Right lobe of liver (tissue), 6 donors: Measurements from ENCODE around the gene SUV39H1. TPM values are rescaled to one million over a fixed set of nuclear protein-coding genes. Genes with fewer than 3 reads are reported as not detected.

ENCODE experiments used
- ATAC-seq, 4 donors: fragments of 200-7000 bp; cut with Tn5 transposase; one replicate each; pipeline ENCODE4 v1.9.1; 2020; ENCODE audit warnings: mild to moderate bottlenecking in 4 of 4, moderate library complexity in 4 of 4
- DNase-seq, 3 donors: peaks; one replicate each; pipeline ENCODE4 v3.0.0-alpha.2; 2020
- H3K27ac ChIP-seq, 3 donors: fragments of 200-600 bp; one replicate each; pipeline ENCODE4 v1.8.0; 2022
- H3K27me3 ChIP-seq, 2 donors: fragments of 200-600 bp; one replicate each; pipeline ENCODE4 v1.8.0; 2022
- H3K36me3 ChIP-seq, 4 donors: fragments of 200-600 bp; sonication (generic) in 1 of 4; one replicate each; pipeline versions ENCODE4 v1.5.1 to v1.8.0; 2017 to 2022; ENCODE audit warnings: control low read depth in 1 of 4
- H3K4me1 ChIP-seq, 4 donors: fragments of 200-600 bp; sonication (generic) in 1 of 4; one replicate each; pipeline versions ENCODE4 v1.5.1 to v1.8.0; 2017 to 2022; ENCODE audit warnings: control low read depth in 1 of 4
- H3K4me3 ChIP-seq, 3 donors: fragments of 200-600 bp; one replicate each; pipeline ENCODE4 v1.8.0; 2022
- H3K9me3 ChIP-seq, 4 donors: fragments of 200-600 bp; sonication (generic) in 1 of 4; one replicate each; pipeline versions ENCODE4 v1.5.1 to v1.8.0; 2017 to 2022; ENCODE audit warnings: control low read depth in 1 of 4
- CTCF ChIP-seq, 4 donors: fragments of 200-600 bp in 3 of 4; fragments of 450-650 bp in 1 of 4; IDR thresholded peaks; one replicate each; pipeline versions ENCODE4 v1.5.1 to v1.8.0; 2016 to 2022; ENCODE audit warnings: antibody characterized with exemption in 4 of 4, mild to moderate bottlenecking in 2 of 4
- POLR2A ChIP-seq: fragments of 450-650 bp; IDR thresholded peaks from one replicate; pipeline ENCODE4 v1.6.1; 2017; ENCODE audit warnings: antibody characterized with exemption, mild to moderate bottlenecking
- WGBS: methylation state at CpG from one replicate; pipeline ENCODE4 v1.1.6; 2018; ENCODE audit warnings: low coverage, low lambda C conversion rate; ENCODE audit not compliant: insufficient coverage; ENCODE audit errors: missing lambda C conversion rate; 5-methylcytosine and 5-hydroxymethylcytosine counted together
- intact Hi-C, 2 donors: fragments of 100-400 bp; cut with DNase I; formaldehyde crosslinking; loops; one replicate each; pipeline versions ENCODE4 v1.11.2 to v1.14.1; 2022
- total RNA-seq, 6 experiments: library from RNA; depleted of rRNA in 2 of 6; stranded (reverse); fragments of >200 nt in 2 of 6; fragmentation: NEBNext Ultra II Directional in 3 of 6; extraction: Animal tissue kit (Norgen Biotek cat#: 25700) in 3 of 6; gene quantifications; one replicate each; pipeline versions ENCODE4 v1.1.0 to v1.2.4, GENCODE V29; 2016 to 2023
- donor health status: DM: no; HTN: yes; CAD: no.
- donor health status: DM: no; HTN: no; CAD: no.
- donor health status: DM: no; HTN: no; CAD: no.
- donor health status: DM: no; HTN: yes; CAD: no.
- donor health status: DM: no; HTN: yes; CAD: no.

Gene SUV39H1
- total RNA-seq, 6 experiments from 2014 or later = 2.2 to 10.8 (median 3.5) TPM

DNA sequence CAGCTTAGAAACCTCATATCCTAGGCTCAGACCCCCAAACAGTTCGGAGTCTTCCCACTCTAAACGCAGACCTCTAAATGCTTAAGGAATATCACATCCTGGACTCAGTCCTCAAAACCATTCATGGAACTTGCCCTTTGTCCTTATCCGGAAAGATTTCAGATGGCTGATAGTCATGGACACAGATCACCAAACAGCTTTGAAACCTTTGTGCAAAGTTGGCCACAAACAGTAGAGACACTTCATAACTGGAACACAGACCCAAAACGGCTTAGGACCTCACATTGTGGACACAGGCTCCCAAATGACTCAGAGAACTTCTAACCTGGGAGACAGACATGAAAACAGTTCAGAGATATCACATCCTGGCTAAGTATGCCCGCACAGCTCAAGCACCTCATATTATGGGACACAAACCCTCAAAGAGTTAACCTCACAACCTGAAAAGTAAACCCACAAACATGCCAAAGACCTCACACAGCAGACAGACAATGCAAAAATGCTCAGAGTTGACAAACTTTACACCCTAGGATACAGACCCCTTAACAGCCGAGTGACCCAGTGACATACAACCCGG is 15.5 kb downstream of the SUV39H1 start:
- no peak for DNase-seq
- Histone ChIP-seq H3K36me3 (no peaks in the 10 kb centered on the region), H3K27ac (peak overlapping the region; percentile 31 to 94 (median 77)), H3K9me3 (no peaks in the 10 kb centered on the region), H3K27me3 (no peaks in the 10 kb centered on the region), H3K4me3 (peak overlapping the region in 1 of 3 donors; percentile 28), H3K4me1 (peaks cover 0 to 14% (median 0%) of the 10 kb centered on the region in 4 donors)
- intact Hi-C loops = no loop called here
- TF ChIP-seq CTCF (IDR thresholded peaks at IDR 0.05) (no peak), POLR2A (peak; percentile 48)
- ATAC-seq = peak; percentile 3 to 63 (median 32)
- 28% methylated on average over 7 of the region's 7 CpGs for WGBS

DNA sequence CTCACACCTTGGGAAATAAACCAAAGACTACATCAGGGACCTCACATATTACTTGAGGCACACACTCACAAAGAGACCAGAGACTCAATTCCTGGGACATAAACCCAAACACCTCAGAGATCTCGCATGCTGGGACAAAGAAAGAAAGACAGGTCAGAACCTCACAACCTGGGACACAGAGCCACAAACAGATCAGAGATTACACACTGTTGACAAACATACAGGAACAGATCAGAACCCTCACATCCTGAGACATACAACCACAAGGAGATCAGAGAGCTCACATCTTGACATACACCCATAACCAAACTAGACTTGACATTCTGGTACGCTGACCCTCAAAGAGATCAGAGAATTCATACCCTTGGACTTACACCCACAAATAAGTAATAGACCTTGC is 17.3 kb downstream of the SUV39H1 start:
- no peaks in the 10 kb centered on the region for H3K27me3 ChIP-seq
- H3K4me3 ChIP-seq = no peak overlapping the region
- DNase-seq (no peak), ATAC-seq (peak in 1 of 4 donors; percentile 4)
- H3K36me3 ChIP-seq = no peaks in the 10 kb centered on the region
- no peak for TF ChIP-seq POLR2A
- TF ChIP-seq CTCF (IDR thresholded peaks at IDR 0.05) = no peak
- peak overlapping the region; percentile 51 to 94 (median 77) for H3K27ac ChIP-seq
- intact Hi-C loops = no loop called here
- no peaks in the 10 kb centered on the region for H3K9me3 ChIP-seq
- H3K4me1 ChIP-seq = peaks cover 0 to 14% (median 0%) of the 10 kb centered on the region in 4 donors
- 36% methylated on average over 2 of the region's 2 CpGs for WGBS

DNA sequence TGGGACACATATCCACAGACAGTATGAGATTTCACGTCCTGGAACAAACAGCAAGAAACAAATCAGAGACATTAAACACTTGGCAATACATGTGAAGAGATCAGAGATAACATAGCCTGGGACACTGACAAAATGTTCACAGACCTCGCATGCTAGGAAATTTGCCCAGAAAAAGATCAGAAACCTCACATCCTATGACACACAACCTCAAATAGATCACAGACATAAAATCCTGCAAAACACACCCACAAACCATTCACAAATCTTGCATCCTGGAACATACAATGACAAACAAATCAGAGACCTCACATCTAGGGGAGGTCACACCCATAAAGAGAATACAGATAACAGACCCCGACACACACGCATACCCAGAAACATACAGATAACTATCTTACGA is 18.0 kb downstream of the SUV39H1 start:
- intact Hi-C loops = no loop called here
- TF ChIP-seq POLR2A (no peak), CTCF (IDR thresholded peaks at IDR 0.05) (no peak)
- no peak overlapping the region for H3K4me3 ChIP-seq
- no peak for DNase-seq
- no peaks in the 10 kb centered on the region for H3K9me3 ChIP-seq
- H3K27me3 ChIP-seq = no peaks in the 10 kb centered on the region
- peak in 1 of 4 donors; percentile 18 for ATAC-seq
- H3K4me1 ChIP-seq = peaks cover 0 to 14% (median 0%) of the 10 kb centered on the region in 4 donors
- H3K27ac ChIP-seq = peak overlapping the region in 2 of 3 donors; percentile 77 to 94
- no peaks in the 10 kb centered on the region for H3K36me3 ChIP-seq
- WGBS = 25% methylated on average over 4 of the region's 5 CpGs

DNA sequence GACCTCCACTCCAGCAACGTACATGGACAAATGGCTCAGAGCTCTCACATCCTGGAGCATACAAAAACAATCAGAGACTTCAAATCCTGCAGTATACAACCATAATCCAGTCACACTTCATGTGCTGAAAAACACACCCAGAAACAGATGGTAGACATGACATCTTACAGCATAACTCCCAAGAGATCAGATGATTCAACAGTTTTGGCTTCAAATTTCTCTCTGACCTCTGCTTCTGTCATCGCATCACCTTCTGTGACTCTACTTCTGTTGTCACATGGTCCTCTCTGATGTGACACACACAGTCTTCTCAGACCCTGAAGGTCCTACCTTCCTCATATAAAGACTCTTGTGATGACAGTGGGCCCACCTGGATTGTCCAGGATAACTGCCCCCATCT is 18.5 kb downstream of the SUV39H1 start:
- Histone ChIP-seq H3K4me1 (peaks cover 0 to 14% (median 0%) of the 10 kb centered on the region in 4 donors), H3K9me3 (no peaks in the 10 kb centered on the region), H3K27ac (peak overlapping the region in 1 of 3 donors; percentile 94), H3K4me3 (no peak overlapping the region), H3K27me3 (no peaks in the 10 kb centered on the region), H3K36me3 (no peaks in the 10 kb centered on the region)
- ATAC-seq (no peak), DNase-seq (no peak)
- 60% methylated on average over 1 of the region's 2 CpGs for WGBS
- TF ChIP-seq CTCF (IDR thresholded peaks at IDR 0.05) (no peak), POLR2A (no peak)
- intact Hi-C loops = no loop called here
